Measurements from ENCODE around the gene PALLD.

DNA sequence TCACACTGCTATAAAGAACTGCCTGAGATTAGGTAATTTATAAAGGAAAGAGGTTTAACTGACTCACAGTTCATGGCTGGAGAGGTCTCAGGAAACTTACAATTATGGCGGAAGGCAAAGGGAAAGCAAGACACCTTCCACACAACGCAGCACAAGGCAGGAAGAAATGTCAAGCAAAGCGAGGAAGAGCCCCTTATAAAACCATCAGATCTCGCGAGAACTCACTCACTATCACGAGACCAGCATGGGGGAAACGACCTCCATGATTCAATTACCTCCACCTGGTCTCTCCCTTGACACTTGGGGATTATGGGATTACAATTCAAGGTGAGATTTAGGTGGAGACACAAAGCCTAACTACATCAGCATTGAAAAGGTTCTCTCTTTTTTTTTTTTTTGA lies 39.6 kb downstream of the PALLD start:
- TF ChIP-seq PATZ1 (tag by site-specific recombination; IDR thresholded peaks at IDR 0.05) = no peak
- no peak for TF ChIP-seq ZBTB1 (tag by site-specific recombination; IDR thresholded peaks at IDR 0.05)
- no peak for TF ChIP-seq ZNF629 (tag by site-specific recombination; IDR thresholded peaks at IDR 0.05)
- no peak for TF ChIP-seq ZNF391 (tag by site-specific recombination; IDR thresholded peaks at IDR 0.05; ENCODE audit: borderline replicate concordance, low read depth)
- no peak for TF ChIP-seq ZNF660 (tag by site-specific recombination; IDR thresholded peaks at IDR 0.05)
- TF ChIP-seq, protein P1, sequence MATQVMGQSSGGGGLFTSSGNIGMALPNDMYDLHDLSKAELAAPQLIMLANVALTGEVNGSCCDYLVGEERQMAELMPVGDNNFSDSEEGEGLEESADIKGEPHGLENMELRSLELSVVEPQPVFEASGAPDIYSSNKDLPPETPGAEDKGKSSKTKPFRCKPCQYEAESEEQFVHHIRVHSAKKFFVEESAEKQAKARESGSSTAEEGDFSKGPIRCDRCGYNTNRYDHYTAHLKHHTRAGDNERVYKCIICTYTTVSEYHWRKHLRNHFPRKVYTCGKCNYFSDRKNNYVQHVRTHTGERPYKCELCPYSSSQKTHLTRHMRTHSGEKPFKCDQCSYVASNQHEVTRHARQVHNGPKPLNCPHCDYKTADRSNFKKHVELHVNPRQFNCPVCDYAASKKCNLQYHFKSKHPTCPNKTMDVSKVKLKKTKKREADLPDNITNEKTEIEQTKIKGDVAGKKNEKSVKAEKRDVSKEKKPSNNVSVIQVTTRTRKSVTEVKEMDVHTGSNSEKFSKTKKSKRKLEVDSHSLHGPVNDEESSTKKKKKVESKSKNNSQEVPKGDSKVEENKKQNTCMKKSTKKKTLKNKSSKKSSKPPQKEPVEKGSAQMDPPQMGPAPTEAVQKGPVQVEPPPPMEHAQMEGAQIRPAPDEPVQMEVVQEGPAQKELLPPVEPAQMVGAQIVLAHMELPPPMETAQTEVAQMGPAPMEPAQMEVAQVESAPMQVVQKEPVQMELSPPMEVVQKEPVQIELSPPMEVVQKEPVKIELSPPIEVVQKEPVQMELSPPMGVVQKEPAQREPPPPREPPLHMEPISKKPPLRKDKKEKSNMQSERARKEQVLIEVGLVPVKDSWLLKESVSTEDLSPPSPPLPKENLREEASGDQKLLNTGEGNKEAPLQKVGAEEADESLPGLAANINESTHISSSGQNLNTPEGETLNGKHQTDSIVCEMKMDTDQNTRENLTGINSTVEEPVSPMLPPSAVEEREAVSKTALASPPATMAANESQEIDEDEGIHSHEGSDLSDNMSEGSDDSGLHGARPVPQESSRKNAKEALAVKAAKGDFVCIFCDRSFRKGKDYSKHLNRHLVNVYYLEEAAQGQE (tag by site-specific recombination; IDR thresholded peaks at IDR 0.05) = no peak
- TF ChIP-seq, protein P2, sequence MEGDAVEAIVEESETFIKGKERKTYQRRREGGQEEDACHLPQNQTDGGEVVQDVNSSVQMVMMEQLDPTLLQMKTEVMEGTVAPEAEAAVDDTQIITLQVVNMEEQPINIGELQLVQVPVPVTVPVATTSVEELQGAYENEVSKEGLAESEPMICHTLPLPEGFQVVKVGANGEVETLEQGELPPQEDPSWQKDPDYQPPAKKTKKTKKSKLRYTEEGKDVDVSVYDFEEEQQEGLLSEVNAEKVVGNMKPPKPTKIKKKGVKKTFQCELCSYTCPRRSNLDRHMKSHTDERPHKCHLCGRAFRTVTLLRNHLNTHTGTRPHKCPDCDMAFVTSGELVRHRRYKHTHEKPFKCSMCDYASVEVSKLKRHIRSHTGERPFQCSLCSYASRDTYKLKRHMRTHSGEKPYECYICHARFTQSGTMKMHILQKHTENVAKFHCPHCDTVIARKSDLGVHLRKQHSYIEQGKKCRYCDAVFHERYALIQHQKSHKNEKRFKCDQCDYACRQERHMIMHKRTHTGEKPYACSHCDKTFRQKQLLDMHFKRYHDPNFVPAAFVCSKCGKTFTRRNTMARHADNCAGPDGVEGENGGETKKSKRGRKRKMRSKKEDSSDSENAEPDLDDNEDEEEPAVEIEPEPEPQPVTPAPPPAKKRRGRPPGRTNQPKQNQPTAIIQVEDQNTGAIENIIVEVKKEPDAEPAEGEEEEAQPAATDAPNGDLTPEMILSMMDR (tag by site-specific recombination; IDR thresholded peaks at IDR 0.05) = no peak
- TF ChIP-seq ZNF501 (tag by site-specific recombination; IDR thresholded peaks at IDR 0.05) = no peak
- TF ChIP-seq KLF8 (tag by site-specific recombination; IDR thresholded peaks at IDR 0.05) = no peak

All from HEK293 (cell line).